Measurements from ENCODE around the gene ADORA1. TPM values are rescaled to one million over a fixed set of nuclear protein-coding genes. Genes with fewer than 3 reads are reported as not detected.

Gene ADORA1
- total RNA-seq, 1 donor from 2014 or later, result 7.0 TPM

- no peak for TF ChIP-seq CTCF (IDR thresholded peaks at IDR 0.05; ENCODE audit: insufficient read depth, low read length, poor library complexity, severe bottlenecking)
- H3K27me3 ChIP-seq (ENCODE audit: control insufficient read depth, insufficient read depth, low read length), result no peaks in the 10 kb centered on the region
- H3K4me3 ChIP-seq (ENCODE audit: low read depth, low read length), result no peak overlapping the region
- no peaks in the 10 kb centered on the region for H3K36me3 ChIP-seq (ENCODE audit: control insufficient read depth, insufficient read depth, low read length)
- no peak for DNase-seq (ENCODE audit: low read depth)
Observed at GRCh38 chr1:203158960-203159665, 31.6 kb downstream of the ADORA1 start.

- TF ChIP-seq CTCF (IDR thresholded peaks at IDR 0.05; ENCODE audit: insufficient read depth, low read length, poor library complexity, severe bottlenecking), result no peak
- DNase-seq (ENCODE audit: low read depth), result no peak
- Histone ChIP-seq H3K27me3 (ENCODE audit: control insufficient read depth, insufficient read depth, low read length) (no peaks in the 10 kb centered on the region), H3K4me3 (ENCODE audit: low read depth, low read length) (no peak overlapping the region), H3K36me3 (ENCODE audit: control insufficient read depth, insufficient read depth, low read length) (no peaks in the 10 kb centered on the region)
Observed at GRCh38 chr1:203159844-203160243, 32.3 kb downstream of the ADORA1 start.

GRCh38 chr1:203161175-203161574 lies 33.6 kb downstream of the ADORA1 start:
- no peak for TF ChIP-seq CTCF (IDR thresholded peaks at IDR 0.05; ENCODE audit: insufficient read depth, low read length, poor library complexity, severe bottlenecking)
- DNase-seq (ENCODE audit: low read depth), result no peak
- Histone ChIP-seq H3K36me3 (ENCODE audit: control insufficient read depth, insufficient read depth, low read length) (peaks cover 2% of the 10 kb centered on the region), H3K4me3 (ENCODE audit: low read depth, low read length) (no peak overlapping the region), H3K27me3 (ENCODE audit: control insufficient read depth, insufficient read depth, low read length) (no peaks in the 10 kb centered on the region)

- TF ChIP-seq CTCF (IDR thresholded peaks at IDR 0.05; ENCODE audit: insufficient read depth, low read length, poor library complexity, severe bottlenecking), result no peak
- no peak for DNase-seq (ENCODE audit: low read depth)
- no peaks in the 10 kb centered on the region for H3K27me3 ChIP-seq (ENCODE audit: control insufficient read depth, insufficient read depth, low read length)
Observed at GRCh38 chr1:203161703-203162102, 34.2 kb downstream of the ADORA1 start.

GRCh38 chr1:203162403-203162802 lies 34.9 kb downstream of the ADORA1 start:
- Histone ChIP-seq H3K27me3 (ENCODE audit: control insufficient read depth, insufficient read depth, low read length) (no peaks in the 10 kb centered on the region), H3K36me3 (ENCODE audit: control insufficient read depth, insufficient read depth, low read length) (peaks cover 2% of the 10 kb centered on the region), H3K4me3 (ENCODE audit: low read depth, low read length) (no peak overlapping the region)
- TF ChIP-seq CTCF (IDR thresholded peaks at IDR 0.05; ENCODE audit: insufficient read depth, low read length, poor library complexity, severe bottlenecking), result no peak
- no peak for DNase-seq (ENCODE audit: low read depth)

More at GRCh38 chr1:203161703-203162102, 34.2 kb downstream of the ADORA1 start:
- Histone ChIP-seq H3K36me3 (ENCODE audit: control insufficient read depth, insufficient read depth, low read length) (peaks cover 2% of the 10 kb centered on the region), H3K4me3 (ENCODE audit: low read depth, low read length) (no peak overlapping the region)

Measured in kidney epithelial cell (primary cell).